ENCODE data around the gene ITGA7.
A peak's percentile ranks its signal among the peaks of the same experiment; 100 is the strongest.

ITGA7 gene, protein sequence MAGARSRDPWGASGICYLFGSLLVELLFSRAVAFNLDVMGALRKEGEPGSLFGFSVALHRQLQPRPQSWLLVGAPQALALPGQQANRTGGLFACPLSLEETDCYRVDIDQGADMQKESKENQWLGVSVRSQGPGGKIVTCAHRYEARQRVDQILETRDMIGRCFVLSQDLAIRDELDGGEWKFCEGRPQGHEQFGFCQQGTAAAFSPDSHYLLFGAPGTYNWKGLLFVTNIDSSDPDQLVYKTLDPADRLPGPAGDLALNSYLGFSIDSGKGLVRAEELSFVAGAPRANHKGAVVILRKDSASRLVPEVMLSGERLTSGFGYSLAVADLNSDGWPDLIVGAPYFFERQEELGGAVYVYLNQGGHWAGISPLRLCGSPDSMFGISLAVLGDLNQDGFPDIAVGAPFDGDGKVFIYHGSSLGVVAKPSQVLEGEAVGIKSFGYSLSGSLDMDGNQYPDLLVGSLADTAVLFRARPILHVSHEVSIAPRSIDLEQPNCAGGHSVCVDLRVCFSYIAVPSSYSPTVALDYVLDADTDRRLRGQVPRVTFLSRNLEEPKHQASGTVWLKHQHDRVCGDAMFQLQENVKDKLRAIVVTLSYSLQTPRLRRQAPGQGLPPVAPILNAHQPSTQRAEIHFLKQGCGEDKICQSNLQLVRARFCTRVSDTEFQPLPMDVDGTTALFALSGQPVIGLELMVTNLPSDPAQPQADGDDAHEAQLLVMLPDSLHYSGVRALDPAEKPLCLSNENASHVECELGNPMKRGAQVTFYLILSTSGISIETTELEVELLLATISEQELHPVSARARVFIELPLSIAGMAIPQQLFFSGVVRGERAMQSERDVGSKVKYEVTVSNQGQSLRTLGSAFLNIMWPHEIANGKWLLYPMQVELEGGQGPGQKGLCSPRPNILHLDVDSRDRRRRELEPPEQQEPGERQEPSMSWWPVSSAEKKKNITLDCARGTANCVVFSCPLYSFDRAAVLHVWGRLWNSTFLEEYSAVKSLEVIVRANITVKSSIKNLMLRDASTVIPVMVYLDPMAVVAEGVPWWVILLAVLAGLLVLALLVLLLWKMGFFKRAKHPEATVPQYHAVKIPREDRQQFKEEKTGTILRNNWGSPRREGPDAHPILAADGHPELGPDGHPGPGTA

GRCh38 chr12:55707841-55708694 lies at the start of gene ITGA7:
Gene ITGA7, minus strand, starts transcription at chr12:55707904. Its CDS starts 222 bp downstream, at chr12:55707682.
- peak; percentile 83 for DNase-seq

DNA sequence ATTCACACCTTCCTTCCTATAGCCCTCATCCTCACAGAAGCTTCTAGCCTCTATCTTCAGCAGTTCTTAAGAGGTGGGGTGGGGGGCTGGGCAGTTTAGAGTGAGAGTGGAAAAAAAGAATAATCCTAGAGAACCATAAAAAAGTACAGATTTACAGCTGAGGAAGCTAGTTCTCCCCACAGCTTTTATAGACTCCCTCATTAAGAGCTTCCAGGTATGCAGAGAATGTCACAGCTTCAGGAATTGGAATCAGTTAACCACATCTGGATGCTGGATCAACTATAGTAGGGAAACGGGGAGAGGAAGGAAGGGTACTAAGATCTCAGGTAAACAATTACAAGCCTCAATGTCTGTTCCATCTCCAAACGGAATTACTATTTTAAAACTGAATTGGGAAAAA lies 47.5 kb upstream of the ITGA7 start:
- no peak for DNase-seq

DNA sequence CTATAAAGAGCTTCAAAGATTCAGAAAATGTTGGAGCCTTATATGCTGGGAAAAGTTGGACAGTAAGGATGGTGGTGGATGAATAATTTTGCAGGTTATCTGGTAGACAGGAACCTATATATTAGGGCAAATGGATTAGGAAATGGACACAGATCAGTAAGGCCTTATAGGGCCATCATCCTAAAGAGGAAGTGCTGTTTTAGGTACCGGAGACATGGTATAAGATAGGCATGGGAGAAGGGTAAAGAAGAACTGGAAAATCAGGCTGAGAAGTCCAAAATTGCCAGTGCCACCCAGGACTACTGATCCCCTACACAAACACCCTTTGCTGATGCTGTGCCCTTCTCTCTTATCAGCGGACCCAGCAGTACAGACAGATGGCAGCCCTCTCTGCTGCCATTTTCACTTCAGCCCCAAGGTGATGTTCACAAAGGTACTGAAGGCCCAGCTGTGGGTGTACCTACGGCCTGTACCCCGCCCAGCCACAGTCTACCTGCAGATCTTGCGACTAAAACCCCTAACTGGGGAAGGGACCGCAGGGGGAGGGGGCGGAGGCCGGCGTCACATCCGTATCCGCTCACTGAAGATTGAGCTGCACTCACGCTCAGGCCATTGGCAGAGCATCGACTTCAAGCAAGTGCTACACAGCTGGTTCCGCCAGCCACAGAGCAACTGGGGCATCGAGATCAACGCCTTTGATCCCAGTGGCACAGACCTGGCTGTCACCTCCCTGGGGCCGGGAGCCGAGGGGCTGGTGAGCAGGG lies 40.7 kb upstream of the ITGA7 start:
- no peak for DNase-seq

DNA sequence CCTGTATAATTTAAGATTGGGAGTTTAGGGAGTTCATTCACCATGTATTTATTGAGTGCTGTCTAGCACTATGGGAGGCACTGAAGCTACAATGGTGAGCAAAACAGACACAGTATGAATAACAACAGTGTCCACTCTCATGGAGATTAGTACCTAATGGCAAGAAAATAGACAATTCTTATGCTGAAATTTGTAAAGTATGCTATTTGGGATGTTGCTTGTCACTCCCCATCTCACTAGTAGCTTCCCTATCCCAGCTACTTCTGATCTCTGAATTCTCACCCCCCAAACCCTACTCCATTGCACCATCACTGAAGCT lies 39.2 kb upstream of the ITGA7 start:
- no peak for DNase-seq

DNA sequence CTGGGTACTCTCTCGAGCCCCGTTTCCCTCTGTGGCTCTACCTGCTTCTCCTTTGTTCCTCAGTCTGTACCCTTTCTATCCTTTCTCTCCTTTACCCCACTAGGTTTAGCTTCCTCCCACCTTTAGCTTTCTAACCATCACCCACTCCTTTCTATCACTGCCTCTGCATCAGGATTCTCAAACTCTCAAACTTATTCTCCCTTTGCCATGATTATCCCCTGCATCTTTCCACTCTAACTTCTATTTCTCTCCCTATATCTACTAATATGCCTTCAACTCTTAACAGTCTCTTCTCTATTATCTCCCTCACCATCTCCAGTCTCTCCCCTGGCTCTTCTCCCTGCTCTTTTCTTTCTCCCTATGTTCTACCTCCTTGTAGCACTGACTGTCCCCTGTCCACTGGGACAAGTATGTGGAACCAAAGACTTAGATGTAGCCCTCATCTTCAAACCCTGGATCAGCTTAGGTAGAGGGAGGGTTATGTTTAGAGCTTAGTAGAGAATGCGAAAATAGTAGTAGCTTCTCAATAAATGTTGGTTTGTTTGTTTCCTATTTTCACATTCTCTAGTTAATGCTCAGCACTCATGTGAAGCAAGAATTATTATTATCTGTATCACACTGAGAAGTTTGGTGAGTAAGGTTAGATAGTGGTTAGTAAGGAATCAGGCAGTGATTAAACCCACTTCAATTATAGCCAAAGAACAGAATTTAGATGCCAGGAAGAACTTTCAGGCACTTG lies 38.6 kb upstream of the ITGA7 start:
- DNase-seq: no peak

- DNase-seq: no peak
Measured at GRCh38 chr12:55745361-55746173, 37.9 kb upstream of the ITGA7 start.

GRCh38 chr12:55744340-55745030 lies 36.8 kb upstream of the ITGA7 start:
- DNase-seq: no peak

DNA sequence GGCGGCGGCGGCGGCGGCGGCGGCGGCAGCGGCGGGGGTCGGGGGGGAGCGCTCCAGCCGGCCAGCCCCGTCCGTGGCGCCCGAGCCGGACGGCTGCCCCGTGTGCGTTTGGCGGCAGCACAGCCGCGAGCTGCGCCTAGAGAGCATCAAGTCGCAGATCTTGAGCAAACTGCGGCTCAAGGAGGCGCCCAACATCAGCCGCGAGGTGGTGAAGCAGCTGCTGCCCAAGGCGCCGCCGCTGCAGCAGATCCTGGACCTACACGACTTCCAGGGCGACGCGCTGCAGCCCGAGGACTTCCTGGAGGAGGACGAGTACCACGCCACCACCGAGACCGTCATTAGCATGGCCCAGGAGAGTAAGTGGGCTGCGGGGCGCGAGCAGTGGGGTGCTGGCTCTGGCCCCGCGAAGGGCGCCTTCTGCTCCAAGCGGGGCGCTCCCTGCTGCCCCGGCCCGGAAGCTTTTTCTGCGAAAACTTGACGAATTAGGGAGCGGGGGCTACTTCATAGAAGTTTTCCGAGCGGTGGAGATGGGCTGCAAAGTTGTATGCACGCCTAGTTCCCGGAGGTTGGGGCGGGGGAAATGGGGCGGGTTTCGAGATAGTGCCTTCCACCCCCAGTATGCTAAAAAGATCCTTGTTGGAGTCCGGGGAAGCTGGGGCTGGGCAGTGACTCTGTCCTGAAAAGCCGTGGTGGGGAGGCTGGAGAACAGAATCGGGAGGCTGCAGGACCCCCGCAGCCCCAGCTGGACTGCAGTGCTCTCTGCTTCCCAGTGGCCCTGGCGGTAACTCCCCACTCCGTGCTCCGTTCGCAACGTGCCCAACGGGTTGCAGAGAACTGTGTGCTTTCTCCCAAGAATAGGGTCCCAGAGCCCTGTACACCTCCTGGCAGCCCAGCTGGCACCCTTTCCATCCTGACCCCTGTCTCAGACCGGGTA lies 36.0 kb upstream of the ITGA7 start:
- peak; percentile 80 for DNase-seq

- DNase-seq: peak; percentile 85
Measured at GRCh38 chr12:55742719-55743405, 35.2 kb upstream of the ITGA7 start, which contains the start of gene GDF11. Gene GDF11, plus strand, starts transcription at chr12:55743122. Its CDS starts 195 bp downstream, at chr12:55743317.

GRCh38 chr12:55741931-55742680 lies 34.4 kb upstream of the ITGA7 start:
- no peak for DNase-seq

GRCh38 chr12:55739025-55739378 lies 31.3 kb upstream of the ITGA7 start:
- DNase-seq: no peak

- DNase-seq: peak; percentile 87
Measured at GRCh38 chr12:55738123-55739024, 30.7 kb upstream of the ITGA7 start.

DNA sequence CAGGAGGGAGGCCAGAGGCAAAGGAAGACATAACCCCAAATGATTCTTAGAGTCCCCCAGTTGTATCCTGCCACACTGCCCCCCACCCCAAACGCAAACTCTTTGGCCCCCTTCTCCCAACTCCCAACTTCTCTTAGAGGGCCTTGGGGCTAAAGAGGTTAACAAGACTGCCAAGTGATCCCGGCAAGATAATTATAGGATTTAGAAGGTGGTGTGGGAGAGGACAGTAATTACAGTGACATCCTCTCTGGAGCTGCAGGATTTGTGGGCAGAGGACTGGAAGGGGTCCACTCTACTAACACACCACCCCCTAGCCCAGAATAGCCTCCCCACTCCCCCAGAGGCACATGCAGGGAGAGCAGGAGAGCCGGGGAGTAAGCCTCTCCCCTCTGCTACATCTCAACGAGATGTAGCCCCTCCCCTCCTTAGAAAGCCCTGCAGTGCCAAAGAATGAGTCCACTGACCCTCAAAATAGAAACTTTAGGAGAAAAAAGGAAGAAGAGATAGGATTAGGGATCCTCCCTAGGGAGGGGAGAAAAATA lies 29.9 kb upstream of the ITGA7 start:
- DNase-seq: no peak

DNA sequence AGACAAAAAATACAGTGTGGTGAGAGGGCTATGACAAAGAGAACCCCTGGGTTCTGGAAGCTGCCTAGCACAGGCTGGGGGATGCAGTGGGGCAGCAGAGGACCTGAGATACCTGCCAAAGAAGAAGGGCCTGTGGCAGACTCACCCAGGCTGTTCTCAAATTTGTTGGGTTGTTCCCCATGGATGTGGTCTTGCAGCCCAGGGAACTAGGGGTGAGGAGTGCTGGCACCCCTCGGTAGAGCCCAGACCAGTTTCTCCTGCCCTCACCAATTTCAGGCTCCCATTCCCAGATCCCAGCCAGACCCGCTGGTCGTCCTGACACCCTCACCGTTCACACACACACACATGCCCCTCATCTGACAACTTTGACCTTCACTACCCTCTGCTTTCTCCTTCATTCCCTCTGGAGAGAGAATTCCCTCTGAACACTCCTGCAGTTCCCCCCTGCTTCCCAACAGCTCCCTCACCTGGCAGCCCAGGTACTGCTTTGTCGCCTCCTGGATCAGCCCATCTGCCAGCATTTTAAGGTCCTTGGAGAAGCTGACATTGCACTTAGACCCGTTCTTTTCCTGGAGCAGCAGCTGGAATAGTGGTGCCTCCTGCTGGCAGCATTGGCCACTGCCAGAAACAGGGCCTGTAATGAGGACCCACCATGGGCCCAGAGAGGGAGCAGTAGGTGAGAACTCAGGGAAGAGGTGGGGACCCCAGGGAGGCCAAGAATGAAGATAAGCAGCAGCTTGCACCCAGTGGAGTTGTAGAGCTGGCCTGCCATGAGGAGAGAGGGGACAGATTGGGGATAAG lies 29.3 kb upstream of the ITGA7 start:
- peak; percentile 76 for DNase-seq

- no peak for DNase-seq
Measured at GRCh38 chr12:55736076-55736475, 28.4 kb upstream of the ITGA7 start.
